K562 (cell line): ENCODE measurements around the gene CAPZA3.

Experiments
- ATF3 ChIP-seq, 2 experiments: fragments of 450-650 bp in 1 of 2; sonication (generic) in 1 of 2; formaldehyde crosslinking in 1 of 2; IDR thresholded peaks in 1 of 2; conservative IDR thresholded peaks in 1 of 2; 2 replicates each; pipeline versions ENCODE4 v1.6.1 to v1.8.1; 2016 to 2023; ENCODE audit warnings: mild to moderate bottlenecking in 2 of 2, moderate library complexity in 2 of 2, inconsistent platforms in 1 of 2, missing genetic modification reagents in 1 of 2
- BCLAF1 ChIP-seq, 2 experiments: fragments of 450-650 bp in 1 of 2; IDR thresholded peaks; 2 replicates each; pipeline ENCODE4 v1.6.1; 2011 to 2017; ENCODE audit warnings: low read depth in 2 of 2, antibody characterized with exemption in 1 of 2, borderline replicate concordance in 1 of 2, low read length in 1 of 2, mild to moderate bottlenecking in 1 of 2, mixed read lengths in 1 of 2; ENCODE audit not compliant: control insufficient read depth in 1 of 2
- CTCF ChIP-seq, 3 experiments: IDR thresholded peaks in 2 of 3; conservative IDR thresholded peaks in 1 of 3; 2 replicates each; pipeline ENCODE4 v1.5.1; 2011 to 2012; ENCODE audit warnings: low read length in 3 of 3, mild to moderate bottlenecking in 3 of 3, control low read depth in 2 of 3, improper control_type of control experiment in 1 of 3, inconsistent platforms in 1 of 3, low read depth in 1 of 3, mixed read lengths in 1 of 3, moderate library complexity in 1 of 3; ENCODE audit not compliant: insufficient read depth in 2 of 3
- ELK1 ChIP-seq: sonication (generic); formaldehyde crosslinking; IDR thresholded peaks from 2 replicates; pipeline ENCODE4 v1.8.1; 2022; ENCODE audit warnings: missing genetic modification reagents
- ETV6 ChIP-seq, 3 experiments: fragments of 150-350 bp in 1 of 3; sonication (generic) in 1 of 3; formaldehyde crosslinking in 1 of 3; IDR thresholded peaks; 2 replicates each; pipeline versions ENCODE4 v1.6.1 to v1.8.0; 2014 to 2022; ENCODE audit warnings: borderline replicate concordance in 2 of 3, low read depth in 2 of 3, antibody characterized with exemption in 1 of 3, low read length in 1 of 3, mild to moderate bottlenecking in 1 of 3, missing genetic modification reagents in 1 of 3
- GABPA ChIP-seq: fragments of 200-800 bp; sonication (Bioruptor generic); conservative IDR thresholded peaks from 2 replicates; pipeline ENCODE4 v1.6.1; 2016; ENCODE audit warnings: low read depth, missing genetic modification characterization, missing compliant biosample characterization
- KAT7 ChIP-seq: sonication (generic); formaldehyde crosslinking; IDR thresholded peaks from 2 replicates; pipeline ENCODE4 v1.8.0; 2022; ENCODE audit warnings: missing genetic modification reagents, mild to moderate bottlenecking, borderline replicate concordance
- KDM4B ChIP-seq, 2 experiments: fragments of 450-650 bp in 1 of 2; sonication (generic) in 1 of 2; IDR thresholded peaks; 2 replicates each; pipeline ENCODE4 v1.6.1; 2016 to 2017; ENCODE audit warnings: borderline replicate concordance in 2 of 2, antibody characterized with exemption in 1 of 2, low read depth in 1 of 2, mild to moderate bottlenecking in 1 of 2
- NFRKB ChIP-seq: fragments of 450-650 bp; IDR thresholded peaks from 2 replicates; pipeline ENCODE4 v1.6.1; 2016; ENCODE audit warnings: low read depth
- TFAM ChIP-seq: fragments of 250-450 bp; sonication (Bioruptor Pico); conservative IDR thresholded peaks from 2 replicates; pipeline ENCODE4 v1.5.0; 2021; ENCODE audit warnings: mild to moderate bottlenecking, moderate library complexity
- ZBTB40 ChIP-seq, 2 experiments: fragments of 450-650 bp in 1 of 2; sonication (generic) in 1 of 2; formaldehyde crosslinking in 1 of 2; IDR thresholded peaks; 2 replicates each; pipeline versions ENCODE4 v1.7.1 to v1.9.0; 2016 to 2022; ENCODE audit warnings: inconsistent platforms in 1 of 2, mild to moderate bottlenecking in 1 of 2, missing genetic modification reagents in 1 of 2
- ZC3H4 ChIP-seq: sonication (generic); formaldehyde crosslinking; IDR thresholded peaks from 2 replicates; pipeline ENCODE4 v1.9.0; 2021; ENCODE audit warnings: missing genetic modification reagents, borderline replicate concordance
- ZHX1 ChIP-seq: fragments of 150-350 bp; conservative IDR thresholded peaks from 2 replicates; pipeline ENCODE4 v1.6.1; 2014; ENCODE audit warnings: low read length

GRCh38 chr12:18718462-18718861 is 19.5 kb upstream of the CAPZA3 start:
- TF ChIP-seq KAT7 (CRISPR knock-in tag), result no peak
- TF ChIP-seq ZBTB40 (IDR thresholded peaks at IDR 0.05), result no peak
- TF ChIP-seq ZBTB40 (CRISPR knock-in tag; IDR thresholded peaks at IDR 0.05), result no peak
- no peak for TF ChIP-seq CTCF (IDR thresholded peaks at IDR 0.05 in 2 of 3, conservative IDR thresholded peaks at IDR 0.05 in 1 of 3; ENCODE audit: insufficient read depth in 2 of 3, low read depth in 1 of 3, low read length in 3 of 3)
- no peak for TF ChIP-seq KDM4B (IDR thresholded peaks at IDR 0.05; ENCODE audit: borderline replicate concordance in 2 of 2, low read depth in 1 of 2)
- no peak for TF ChIP-seq BCLAF1 (IDR thresholded peaks at IDR 0.05; ENCODE audit: borderline replicate concordance in 1 of 2, control insufficient read depth in 1 of 2, low read depth in 2 of 2, low read length in 1 of 2)
- no peak for TF ChIP-seq ATF3 (IDR thresholded peaks at IDR 0.05)
- no peak for TF ChIP-seq ATF3 (CRISPR knock-in tag; conservative IDR thresholded peaks at IDR 0.05)
- no peak for TF ChIP-seq NFRKB
- no peak for TF ChIP-seq TFAM
- no peak for TF ChIP-seq ELK1 (CRISPR knock-in tag)
- TF ChIP-seq ZHX1, result no peak
- TF ChIP-seq ZC3H4, result no peak
- no peak for TF ChIP-seq ETV6 (IDR thresholded peaks at IDR 0.05; ENCODE audit: borderline replicate concordance in 1 of 2, low read depth in 2 of 2, low read length in 1 of 2)
- no peak for TF ChIP-seq ETV6 (CRISPR knock-in tag; IDR thresholded peaks at IDR 0.05; ENCODE audit: borderline replicate concordance)
- no peak for TF ChIP-seq GABPA (tag)
